ENCODE results near the gene KCNJ9.

GRCh38 chr1:160107512-160107911 is 26.2 kb downstream of the KCNJ9 start:
- TF ChIP-seq NFE2L1 (CRISPR knock-in tag; IDR thresholded peaks at IDR 0.05) = no peak
- no peak for TF ChIP-seq CTCF (IDR thresholded peaks at IDR 0.05)
- TF ChIP-seq, protein P1, sequence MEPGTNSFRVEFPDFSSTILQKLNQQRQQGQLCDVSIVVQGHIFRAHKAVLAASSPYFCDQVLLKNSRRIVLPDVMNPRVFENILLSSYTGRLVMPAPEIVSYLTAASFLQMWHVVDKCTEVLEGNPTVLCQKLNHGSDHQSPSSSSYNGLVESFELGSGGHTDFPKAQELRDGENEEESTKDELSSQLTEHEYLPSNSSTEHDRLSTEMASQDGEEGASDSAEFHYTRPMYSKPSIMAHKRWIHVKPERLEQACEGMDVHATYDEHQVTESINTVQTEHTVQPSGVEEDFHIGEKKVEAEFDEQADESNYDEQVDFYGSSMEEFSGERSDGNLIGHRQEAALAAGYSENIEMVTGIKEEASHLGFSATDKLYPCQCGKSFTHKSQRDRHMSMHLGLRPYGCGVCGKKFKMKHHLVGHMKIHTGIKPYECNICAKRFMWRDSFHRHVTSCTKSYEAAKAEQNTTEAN (CRISPR knock-in tag; IDR thresholded peaks at IDR 0.05) = no peak
- no peak for TF ChIP-seq RELA (CRISPR knock-in tag; IDR thresholded peaks at IDR 0.05; ENCODE audit: borderline replicate concordance)
- TF ChIP-seq MYBL2 (CRISPR knock-in tag; IDR thresholded peaks at IDR 0.05) = no peak
- TF ChIP-seq CDX4 (CRISPR knock-in tag; IDR thresholded peaks at IDR 0.05; ENCODE audit: borderline replicate concordance) = no peak
